ENCODE results near the gene CACNG6. TPM values are rescaled to one million over a fixed set of nuclear protein-coding genes. Genes with fewer than 3 reads are reported as not detected.

The CACNG6 gene
- total and polyA plus RNA-seq, 10 of the 15 experiments (the other 5 are each of a cell fraction or from before 2014, with no cell fraction given) = 0.07 TPM; not detected in 9

DNA sequence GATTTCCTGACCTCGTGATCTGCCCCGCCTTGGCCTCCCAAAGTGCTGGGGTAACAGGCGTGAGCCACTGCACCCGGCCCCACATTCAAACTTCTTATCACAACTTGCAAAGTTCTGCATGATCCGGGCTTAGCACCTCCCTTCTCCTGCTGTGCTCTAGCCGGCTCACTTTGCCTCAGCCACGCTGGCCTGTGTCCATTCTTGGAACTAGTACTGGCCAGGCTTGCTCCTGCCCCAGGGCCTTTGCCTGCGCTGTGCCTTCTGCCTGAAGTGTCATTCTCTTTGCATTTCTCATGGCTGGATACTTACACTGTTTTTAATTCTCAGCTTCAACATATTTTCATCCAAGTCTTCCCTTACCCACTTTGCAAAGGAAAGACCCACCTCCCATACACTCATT is 29.9 kb downstream of the CACNG6 start (continued):
- TF ChIP-seq, protein P1, sequence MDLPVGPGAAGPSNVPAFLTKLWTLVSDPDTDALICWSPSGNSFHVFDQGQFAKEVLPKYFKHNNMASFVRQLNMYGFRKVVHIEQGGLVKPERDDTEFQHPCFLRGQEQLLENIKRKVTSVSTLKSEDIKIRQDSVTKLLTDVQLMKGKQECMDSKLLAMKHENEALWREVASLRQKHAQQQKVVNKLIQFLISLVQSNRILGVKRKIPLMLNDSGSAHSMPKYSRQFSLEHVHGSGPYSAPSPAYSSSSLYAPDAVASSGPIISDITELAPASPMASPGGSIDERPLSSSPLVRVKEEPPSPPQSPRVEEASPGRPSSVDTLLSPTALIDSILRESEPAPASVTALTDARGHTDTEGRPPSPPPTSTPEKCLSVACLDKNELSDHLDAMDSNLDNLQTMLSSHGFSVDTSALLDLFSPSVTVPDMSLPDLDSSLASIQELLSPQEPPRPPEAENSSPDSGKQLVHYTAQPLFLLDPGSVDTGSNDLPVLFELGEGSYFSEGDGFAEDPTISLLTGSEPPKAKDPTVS (IDR thresholded peaks at IDR 0.05; ENCODE audit: low read depth, low read length) = no peak
- TF ChIP-seq ATF7 (IDR thresholded peaks at IDR 0.05; ENCODE audit: low read depth) (no peak), IKZF2 (IDR thresholded peaks at IDR 0.05) (no peak), YBX1 (IDR thresholded peaks at IDR 0.05) (no peak), SUZ12 (IDR thresholded peaks at IDR 0.05; ENCODE audit: unreplicated experiment) (no peak), NR2F1 (conservative IDR thresholded peaks at IDR 0.05) (no peak), SIX5 (IDR thresholded peaks at IDR 0.05; ENCODE audit: low read depth, low read length, severe bottlenecking) (no peak), KDM1A (IDR thresholded peaks at IDR 0.05; ENCODE audit: borderline replicate concordance) (no peak), SMAD5 (IDR thresholded peaks at IDR 0.05; ENCODE audit: low read depth) (no peak)

DNA sequence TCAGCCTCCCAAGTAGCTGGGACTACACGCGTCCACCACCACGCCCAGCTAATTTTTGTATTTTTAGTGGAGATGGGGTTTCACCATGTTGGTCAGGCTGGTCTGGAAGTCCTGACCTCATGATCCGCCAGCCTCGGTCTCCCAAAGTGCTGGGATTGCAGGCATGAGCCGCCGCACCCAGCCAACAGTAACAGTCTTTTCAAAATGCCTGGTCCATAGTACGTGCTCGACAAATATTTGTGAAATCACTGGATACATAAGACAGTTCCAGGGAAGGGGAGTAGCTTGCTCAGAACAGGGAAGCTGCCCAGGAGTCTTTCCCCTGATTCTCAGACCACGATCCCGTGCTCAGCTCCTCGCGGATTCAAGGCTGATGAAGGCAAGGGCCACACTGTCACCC is 30.5 kb downstream of the CACNG6 start:
- ChIA-PET POLR2A (no interaction called here), CTCF (no interaction called here), RAD21 (ENCODE audit: unreplicated experiment) (no interaction called here), SMC1A (ENCODE audit: uncharacterized antibody, unreplicated experiment) (no interaction called here)
- in situ Hi-C loops (cut with MboI) = loop anchor here (10.0 kb wide), 2 partner anchors 597 to 827 kb away; partner anchors contain the start of gene ZNF665
- Histone ChIP-seq H2AFZ (ENCODE audit: control insufficient read depth, low read depth, low read length) (no peak overlapping the region), H4K20me1 (ENCODE audit: control insufficient read depth, insufficient read depth) (no peaks in the 10 kb centered on the region), H3K9ac (ENCODE audit: control insufficient read depth, insufficient read depth, low read length) (no peak overlapping the region), H3K27ac (ENCODE audit: control insufficient read depth, insufficient read depth) (no peak overlapping the region), H3K79me2 (ENCODE audit: control insufficient read depth, insufficient read depth, low read length) (no peaks in the 10 kb centered on the region), H3K36me3 (ENCODE audit: control insufficient read depth in 2 of 2, insufficient read depth in 2 of 2, low read length in 1 of 2) (no peaks in the 10 kb centered on the region), H3K4me2 (ENCODE audit: control insufficient read depth, insufficient read depth) (no peak overlapping the region), H3K27me3 (replicated peaks in 1 of 2; ENCODE audit: control insufficient read depth in 2 of 2, insufficient read depth in 2 of 2, low read length in 1 of 2) (no peaks in the 10 kb centered on the region), H3K9me3 (replicated peaks; ENCODE audit: control insufficient read depth, insufficient read depth, low read length) (no peaks in the 10 kb centered on the region; the same call in 2 of the 3 replicates), H3K4me3 (no peak overlapping the region), H3K4me1 (ENCODE audit: control insufficient read depth, insufficient read depth, low read length) (no peaks in the 10 kb centered on the region)
- BruUV-seq (replicated peaks) = no TSS peak
- ATAC-seq (no peak), DNase-seq (ENCODE audit: low read depth, low spot score) (no peak), FAIRE-seq (no peak)
- intact Hi-C loops (cut with micrococcal nuclease; ENCODE audit: unreplicated experiment) = loop anchor here (10.0 kb wide), 1 partner anchor 597 kb away; no protein-coding TSS in a partner anchor
- 56% methylated on average over 13 of the region's 13 CpGs for WGBS (ENCODE audit: insufficient coverage, insufficient replicate concordance, low lambda C conversion rate, missing lambda C conversion rate)
- TF ChIP-seq MYB (IDR thresholded peaks at IDR 0.05; ENCODE audit: borderline replicate concordance, low read depth, low read length) (no peak), JUNB (IDR thresholded peaks at IDR 0.05) (no peak), CREM (IDR thresholded peaks at IDR 0.05; ENCODE audit: low read depth) (no peak), TCF12 (IDR thresholded peaks at IDR 0.05; ENCODE audit: low read depth, low read length) (no peak)
- TF ChIP-seq, protein P2, sequence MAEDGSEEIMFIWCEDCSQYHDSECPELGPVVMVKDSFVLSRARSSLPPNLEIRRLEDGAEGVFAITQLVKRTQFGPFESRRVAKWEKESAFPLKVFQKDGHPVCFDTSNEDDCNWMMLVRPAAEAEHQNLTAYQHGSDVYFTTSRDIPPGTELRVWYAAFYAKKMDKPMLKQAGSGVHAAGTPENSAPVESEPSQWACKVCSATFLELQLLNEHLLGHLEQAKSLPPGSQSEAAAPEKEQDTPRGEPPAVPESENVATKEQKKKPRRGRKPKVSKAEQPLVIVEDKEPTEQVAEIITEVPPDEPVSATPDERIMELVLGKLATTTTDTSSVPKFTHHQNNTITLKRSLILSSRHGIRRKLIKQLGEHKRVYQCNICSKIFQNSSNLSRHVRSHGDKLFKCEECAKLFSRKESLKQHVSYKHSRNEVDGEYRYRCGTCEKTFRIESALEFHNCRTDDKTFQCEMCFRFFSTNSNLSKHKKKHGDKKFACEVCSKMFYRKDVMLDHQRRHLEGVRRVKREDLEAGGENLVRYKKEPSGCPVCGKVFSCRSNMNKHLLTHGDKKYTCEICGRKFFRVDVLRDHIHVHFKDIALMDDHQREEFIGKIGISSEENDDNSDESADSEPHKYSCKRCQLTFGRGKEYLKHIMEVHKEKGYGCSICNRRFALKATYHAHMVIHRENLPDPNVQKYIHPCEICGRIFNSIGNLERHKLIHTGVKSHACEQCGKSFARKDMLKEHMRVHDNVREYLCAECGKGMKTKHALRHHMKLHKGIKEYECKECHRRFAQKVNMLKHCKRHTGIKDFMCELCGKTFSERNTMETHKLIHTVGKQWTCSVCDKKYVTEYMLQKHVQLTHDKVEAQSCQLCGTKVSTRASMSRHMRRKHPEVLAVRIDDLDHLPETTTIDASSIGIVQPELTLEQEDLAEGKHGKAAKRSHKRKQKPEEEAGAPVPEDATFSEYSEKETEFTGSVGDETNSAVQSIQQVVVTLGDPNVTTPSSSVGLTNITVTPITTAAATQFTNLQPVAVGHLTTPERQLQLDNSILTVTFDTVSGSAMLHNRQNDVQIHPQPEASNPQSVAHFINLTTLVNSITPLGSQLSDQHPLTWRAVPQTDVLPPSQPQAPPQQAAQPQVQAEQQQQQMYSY (CRISPR knock-in tag; IDR thresholded peaks at IDR 0.05) = no peak
- TF ChIP-seq, protein P3, sequence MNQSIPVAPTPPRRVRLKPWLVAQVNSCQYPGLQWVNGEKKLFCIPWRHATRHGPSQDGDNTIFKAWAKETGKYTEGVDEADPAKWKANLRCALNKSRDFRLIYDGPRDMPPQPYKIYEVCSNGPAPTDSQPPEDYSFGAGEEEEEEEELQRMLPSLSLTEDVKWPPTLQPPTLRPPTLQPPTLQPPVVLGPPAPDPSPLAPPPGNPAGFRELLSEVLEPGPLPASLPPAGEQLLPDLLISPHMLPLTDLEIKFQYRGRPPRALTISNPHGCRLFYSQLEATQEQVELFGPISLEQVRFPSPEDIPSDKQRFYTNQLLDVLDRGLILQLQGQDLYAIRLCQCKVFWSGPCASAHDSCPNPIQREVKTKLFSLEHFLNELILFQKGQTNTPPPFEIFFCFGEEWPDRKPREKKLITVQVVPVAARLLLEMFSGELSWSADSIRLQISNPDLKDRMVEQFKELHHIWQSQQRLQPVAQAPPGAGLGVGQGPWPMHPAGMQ (IDR thresholded peaks at IDR 0.05; ENCODE audit: borderline replicate concordance) = no peak
- TF ChIP-seq, protein P4, sequence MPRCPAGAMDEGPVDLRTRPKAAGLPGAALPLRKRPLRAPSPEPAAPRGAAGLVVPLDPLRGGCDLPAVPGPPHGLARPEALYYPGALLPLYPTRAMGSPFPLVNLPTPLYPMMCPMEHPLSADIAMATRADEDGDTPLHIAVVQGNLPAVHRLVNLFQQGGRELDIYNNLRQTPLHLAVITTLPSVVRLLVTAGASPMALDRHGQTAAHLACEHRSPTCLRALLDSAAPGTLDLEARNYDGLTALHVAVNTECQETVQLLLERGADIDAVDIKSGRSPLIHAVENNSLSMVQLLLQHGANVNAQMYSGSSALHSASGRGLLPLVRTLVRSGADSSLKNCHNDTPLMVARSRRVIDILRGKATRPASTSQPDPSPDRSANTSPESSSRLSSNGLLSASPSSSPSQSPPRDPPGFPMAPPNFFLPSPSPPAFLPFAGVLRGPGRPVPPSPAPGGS (IDR thresholded peaks at IDR 0.05; ENCODE audit: borderline replicate concordance, insufficient read depth, low read depth, low read length, poor library complexity, severe bottlenecking) = no peak
